GM12878 (cell line): ENCODE measurements around the gene TOMT. TPM values are rescaled to one million over a fixed set of nuclear protein-coding genes. Genes with fewer than 3 reads are reported as not detected.
A peak's percentile ranks its signal among the peaks of the same experiment; 100 is the strongest.

ENCODE experiments used
- BCL11A ChIP-seq: IDR thresholded peaks from 2 replicates; pipeline ENCODE4 v1.6.1; 2011; ENCODE audit warnings: low read depth, low read length
- CEBPB ChIP-seq, 2 experiments: fragments of 150-350 bp in 1 of 2; IDR thresholded peaks; 2 replicates each; pipeline ENCODE4 v1.6.1; 2012 to 2014; ENCODE audit warnings: low read depth in 2 of 2, low read length in 2 of 2, borderline replicate concordance in 1 of 2, inconsistent platforms in 1 of 2
- CREB1 ChIP-seq: IDR thresholded peaks from 2 replicates; pipeline ENCODE4 v1.6.1; 2012; ENCODE audit warnings: low read depth, mild to moderate bottlenecking, inconsistent platforms
- EGR1 ChIP-seq, 2 experiments: IDR thresholded peaks; 1 replicate in 1 of 2; 2 replicates in 1 of 2; pipeline ENCODE4 v1.6.1; 2011 to 2012; ENCODE audit warnings: low read depth in 2 of 2, low read length in 2 of 2, borderline replicate concordance in 1 of 2, mild to moderate bottlenecking in 1 of 2, moderate library complexity in 1 of 2
- ESRRA ChIP-seq: IDR thresholded peaks from 2 replicates; pipeline ENCODE4 v1.6.1; 2012; ENCODE audit warnings: mild to moderate bottlenecking, low read length, improper control_type of control experiment
- FOXK2 ChIP-seq: fragments of 450-650 bp; IDR thresholded peaks from 2 replicates; pipeline ENCODE4 v1.6.1; 2017; ENCODE audit warnings: mild to moderate bottlenecking, moderate library complexity
- GATAD2B ChIP-seq: fragments of 450-650 bp; conservative IDR thresholded peaks from 2 replicates; pipeline ENCODE4 v1.6.1; 2017; ENCODE audit warnings: low read depth, mild to moderate bottlenecking, moderate library complexity
- IRF4 ChIP-seq: IDR thresholded peaks from 2 replicates; pipeline ENCODE4 v1.6.1; 2011; ENCODE audit warnings: low read depth, low read length
- MEF2A ChIP-seq: IDR thresholded peaks from 2 replicates; pipeline ENCODE4 v1.6.1; 2011; ENCODE audit warnings: low read depth, mild to moderate bottlenecking, low read length, moderate library complexity; ENCODE audit not compliant: insufficient read depth
- MTA2 ChIP-seq: fragments of 450-650 bp; IDR thresholded peaks from 2 replicates; pipeline ENCODE4 v1.6.1; 2016; ENCODE audit warnings: low read depth, mild to moderate bottlenecking, moderate library complexity
- MYC ChIP-seq: IDR thresholded peaks from 2 replicates; pipeline ENCODE4 v1.6.1; 2011; ENCODE audit warnings: mild to moderate bottlenecking, low read length, moderate library complexity, inconsistent platforms; ENCODE audit not compliant: insufficient read depth, insufficient replicate concordance, insufficient read length, severe bottlenecking
- NFIC ChIP-seq: IDR thresholded peaks from 2 replicates; pipeline ENCODE4 v1.6.1; 2012; ENCODE audit warnings: low read depth, mild to moderate bottlenecking, inconsistent platforms, low read length, moderate library complexity
- RAD21 ChIP-seq: IDR thresholded peaks from 2 replicates; pipeline ENCODE4 v1.6.1; 2011; ENCODE audit warnings: mild to moderate bottlenecking, low read depth, low read length, moderate library complexity; ENCODE audit not compliant: insufficient read depth
- RAD51 ChIP-seq: fragments of 450-650 bp; IDR thresholded peaks from 2 replicates; pipeline ENCODE4 v1.6.1; 2016; ENCODE audit warnings: moderate library complexity, mild to moderate bottlenecking, inconsistent platforms
- RBBP5 ChIP-seq: fragments of 200-600 bp; sonication (generic); conservative IDR thresholded peaks from 2 replicates; pipeline ENCODE4 v1.6.1; 2016
- SPI1 ChIP-seq: IDR thresholded peaks from 2 replicates; pipeline ENCODE4 v1.6.1; 2011; ENCODE audit warnings: low read depth, mild to moderate bottlenecking, low read length, moderate library complexity, borderline replicate concordance; ENCODE audit not compliant: insufficient read depth
- STAT1 ChIP-seq: fragments of 450-650 bp; conservative IDR thresholded peaks from 2 replicates; pipeline ENCODE4 v1.6.1; 2014; ENCODE audit warnings: antibody characterized with exemption, mild to moderate bottlenecking
- TARDBP ChIP-seq: IDR thresholded peaks from 2 replicates; pipeline ENCODE4 v1.6.1; 2016; ENCODE audit warnings: borderline replicate concordance
- TCF3 ChIP-seq: IDR thresholded peaks from 2 replicates; pipeline ENCODE4 v1.6.1; 2012; ENCODE audit warnings: low read depth, mild to moderate bottlenecking, low read length, borderline replicate concordance; ENCODE audit not compliant: insufficient read depth
- ZNF207 ChIP-seq: fragments of 450-650 bp; IDR thresholded peaks from 2 replicates; pipeline ENCODE4 v1.6.1; 2014; ENCODE audit warnings: antibody characterized with exemption, mild to moderate bottlenecking, borderline replicate concordance
- polyA plus RNA-seq, 11 experiments: library from polyadenylated mRNA; depleted of rRNA in 4 of 11; unstranded in 6 of 11; stranded (reverse) in 5 of 11; fragments of >200 nt; fragmentation: Nextera tagmentation in 4 of 11; fragmentation: Illumina TruSeq in 1 of 11; extraction: Ambion mirVana in 4 of 11; extraction: Trizol in 1 of 11; gene quantifications; 1 replicate in 1 of 11; 2 replicates in 10 of 11; pipeline versions ENCODE4 v1.2.1 to v1.2.3, GENCODE V29; 2011 to 2016; ENCODE audit warnings: inconsistent platforms in 2 of 11, missing spikeins in 2 of 11, low read depth in 1 of 11
- total RNA-seq, 4 experiments: library from RNA; depleted of rRNA in 3 of 4; stranded (reverse); fragments of >200 nt in 3 of 4; fragmentation: Illumina TruSeq in 1 of 4; extraction: Trizol in 1 of 4; gene quantifications; 2 replicates each; pipeline versions ENCODE4 v1.2.1 to v1.2.3, GENCODE V29; 2013 to 2021
- TF ChIP-seq, protein P1 (sequence below): IDR thresholded peaks from 2 replicates; pipeline ENCODE4 v1.6.1; 2012; ENCODE audit warnings: low read depth, low read length, improper control_type of control experiment
- TF ChIP-seq, protein P2 (sequence below): fragments of 450-650 bp; IDR thresholded peaks from 2 replicates; pipeline ENCODE4 v1.6.1; 2017; ENCODE audit warnings: mild to moderate bottlenecking
- TF ChIP-seq, protein P3 (sequence below): fragments of 450-650 bp; IDR thresholded peaks from 2 replicates; pipeline ENCODE4 v1.6.1; 2017; ENCODE audit warnings: mild to moderate bottlenecking, low read depth, inconsistent platforms; ENCODE audit not compliant: poor library complexity, severe bottlenecking
- TF ChIP-seq, protein P4 (sequence below), 3 experiments: IDR thresholded peaks in 2 of 3; conservative IDR thresholded peaks in 1 of 3; 2 replicates each; pipeline ENCODE4 v1.5.1; 2011; ENCODE audit warnings: low read depth in 3 of 3, low read length in 3 of 3, mild to moderate bottlenecking in 3 of 3, control low read depth in 2 of 3, moderate library complexity in 2 of 3, inconsistent platforms in 1 of 3, mixed read lengths in 1 of 3; ENCODE audit not compliant: control insufficient read depth in 2 of 3, insufficient read depth in 1 of 3; ENCODE audit errors: extremely low read depth in 1 of 3

Gene TOMT
- total and polyA plus RNA-seq, 10 of the 15 experiments (the other 5 are each of a cell fraction or from before 2014, with no cell fraction given) = not detected

DNA sequence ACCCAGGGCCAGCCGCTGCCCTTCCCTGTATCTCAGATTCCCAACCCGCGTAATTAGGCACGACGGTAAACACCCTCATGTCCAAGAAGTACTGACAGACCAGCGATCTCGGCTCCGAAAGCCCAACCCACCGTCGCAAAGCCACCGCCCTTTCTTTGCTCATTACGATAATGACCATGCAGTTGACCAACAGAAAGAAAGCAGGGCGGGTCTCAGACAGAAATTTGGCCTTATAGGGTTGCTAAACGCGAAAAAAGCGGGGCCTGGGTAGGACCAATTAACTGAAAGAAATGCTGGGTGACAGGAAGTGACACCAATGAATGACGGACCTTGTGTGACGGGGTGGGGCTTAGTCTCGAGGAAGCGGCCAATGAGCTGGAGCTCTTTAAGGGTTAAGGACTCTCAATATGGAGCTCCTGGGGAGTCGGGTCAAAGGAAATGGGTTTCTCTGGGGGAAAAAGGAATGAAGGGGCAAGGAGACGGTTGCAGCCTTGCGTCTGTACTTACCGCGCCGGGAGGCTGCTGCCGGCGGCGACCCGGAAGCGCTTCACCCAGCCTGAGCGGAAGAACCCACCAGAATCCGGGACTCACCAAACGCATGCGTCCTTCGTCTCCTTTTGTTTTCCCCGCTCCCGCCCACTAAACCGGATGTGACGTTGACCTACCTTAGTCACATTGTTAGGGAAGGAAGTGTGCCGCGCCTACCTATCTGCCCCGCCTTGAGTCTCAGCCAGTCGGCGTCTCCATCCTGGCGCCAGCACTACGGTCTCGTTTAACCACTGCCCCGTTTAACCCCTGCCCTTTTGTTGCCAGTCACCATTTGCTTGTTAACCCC lies 6.6 kb downstream of the TOMT start, which contains the start of gene ANAPC15 (continued):
- 0 out of 2 replicates have a peak, but pooled peaks have one; percentile 35 for TF ChIP-seq TCF3
- TF ChIP-seq STAT1 = 0 out of 2 replicates have a peak, but pooled peaks have one; percentile 61
- TF ChIP-seq TARDBP = no peak
- TF ChIP-seq IRF4 = no peak
- no peak for TF ChIP-seq EGR1 (IDR thresholded peaks at IDR 0.05; ENCODE audit: borderline replicate concordance in 1 of 2, low read depth in 2 of 2, low read length in 2 of 2)
- 0 out of 2 replicates have a peak, but pooled peaks have one; percentile 59 for TF ChIP-seq ESRRA
- TF ChIP-seq, protein P1, sequence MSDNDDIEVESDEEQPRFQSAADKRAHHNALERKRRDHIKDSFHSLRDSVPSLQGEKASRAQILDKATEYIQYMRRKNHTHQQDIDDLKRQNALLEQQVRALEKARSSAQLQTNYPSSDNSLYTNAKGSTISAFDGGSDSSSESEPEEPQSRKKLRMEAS = peak; percentile 59
- TF ChIP-seq, protein P2, sequence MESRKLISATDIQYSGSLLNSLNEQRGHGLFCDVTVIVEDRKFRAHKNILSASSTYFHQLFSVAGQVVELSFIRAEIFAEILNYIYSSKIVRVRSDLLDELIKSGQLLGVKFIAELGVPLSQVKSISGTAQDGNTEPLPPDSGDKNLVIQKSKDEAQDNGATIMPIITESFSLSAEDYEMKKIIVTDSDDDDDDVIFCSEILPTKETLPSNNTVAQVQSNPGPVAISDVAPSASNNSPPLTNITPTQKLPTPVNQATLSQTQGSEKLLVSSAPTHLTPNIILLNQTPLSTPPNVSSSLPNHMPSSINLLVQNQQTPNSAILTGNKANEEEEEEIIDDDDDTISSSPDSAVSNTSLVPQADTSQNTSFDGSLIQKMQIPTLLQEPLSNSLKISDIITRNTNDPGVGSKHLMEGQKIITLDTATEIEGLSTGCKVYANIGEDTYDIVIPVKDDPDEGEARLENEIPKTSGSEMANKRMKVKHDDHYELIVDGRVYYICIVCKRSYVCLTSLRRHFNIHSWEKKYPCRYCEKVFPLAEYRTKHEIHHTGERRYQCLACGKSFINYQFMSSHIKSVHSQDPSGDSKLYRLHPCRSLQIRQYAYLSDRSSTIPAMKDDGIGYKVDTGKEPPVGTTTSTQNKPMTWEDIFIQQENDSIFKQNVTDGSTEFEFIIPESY = no peak
- no peak for TF ChIP-seq GATAD2B
- TF ChIP-seq RAD21 = no peak
- TF ChIP-seq, protein P3, sequence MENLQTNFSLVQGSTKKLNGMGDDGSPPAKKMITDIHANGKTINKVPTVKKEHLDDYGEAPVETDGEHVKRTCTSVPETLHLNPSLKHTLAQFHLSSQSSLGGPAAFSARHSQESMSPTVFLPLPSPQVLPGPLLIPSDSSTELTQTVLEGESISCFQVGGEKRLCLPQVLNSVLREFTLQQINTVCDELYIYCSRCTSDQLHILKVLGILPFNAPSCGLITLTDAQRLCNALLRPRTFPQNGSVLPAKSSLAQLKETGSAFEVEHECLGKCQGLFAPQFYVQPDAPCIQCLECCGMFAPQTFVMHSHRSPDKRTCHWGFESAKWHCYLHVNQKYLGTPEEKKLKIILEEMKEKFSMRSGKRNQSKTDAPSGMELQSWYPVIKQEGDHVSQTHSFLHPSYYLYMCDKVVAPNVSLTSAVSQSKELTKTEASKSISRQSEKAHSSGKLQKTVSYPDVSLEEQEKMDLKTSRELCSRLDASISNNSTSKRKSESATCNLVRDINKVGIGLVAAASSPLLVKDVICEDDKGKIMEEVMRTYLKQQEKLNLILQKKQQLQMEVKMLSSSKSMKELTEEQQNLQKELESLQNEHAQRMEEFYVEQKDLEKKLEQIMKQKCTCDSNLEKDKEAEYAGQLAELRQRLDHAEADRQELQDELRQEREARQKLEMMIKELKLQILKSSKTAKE = no peak
- TF ChIP-seq BCL11A = 0 out of 2 replicates have a peak, but pooled peaks have one; percentile 4
- peak; percentile 5 for TF ChIP-seq MYC
- TF ChIP-seq, protein P4, sequence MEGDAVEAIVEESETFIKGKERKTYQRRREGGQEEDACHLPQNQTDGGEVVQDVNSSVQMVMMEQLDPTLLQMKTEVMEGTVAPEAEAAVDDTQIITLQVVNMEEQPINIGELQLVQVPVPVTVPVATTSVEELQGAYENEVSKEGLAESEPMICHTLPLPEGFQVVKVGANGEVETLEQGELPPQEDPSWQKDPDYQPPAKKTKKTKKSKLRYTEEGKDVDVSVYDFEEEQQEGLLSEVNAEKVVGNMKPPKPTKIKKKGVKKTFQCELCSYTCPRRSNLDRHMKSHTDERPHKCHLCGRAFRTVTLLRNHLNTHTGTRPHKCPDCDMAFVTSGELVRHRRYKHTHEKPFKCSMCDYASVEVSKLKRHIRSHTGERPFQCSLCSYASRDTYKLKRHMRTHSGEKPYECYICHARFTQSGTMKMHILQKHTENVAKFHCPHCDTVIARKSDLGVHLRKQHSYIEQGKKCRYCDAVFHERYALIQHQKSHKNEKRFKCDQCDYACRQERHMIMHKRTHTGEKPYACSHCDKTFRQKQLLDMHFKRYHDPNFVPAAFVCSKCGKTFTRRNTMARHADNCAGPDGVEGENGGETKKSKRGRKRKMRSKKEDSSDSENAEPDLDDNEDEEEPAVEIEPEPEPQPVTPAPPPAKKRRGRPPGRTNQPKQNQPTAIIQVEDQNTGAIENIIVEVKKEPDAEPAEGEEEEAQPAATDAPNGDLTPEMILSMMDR (IDR thresholded peaks at IDR 0.05 in 2 of 3, conservative IDR thresholded peaks at IDR 0.05 in 1 of 3; ENCODE audit: control insufficient read depth in 2 of 3, extremely low read depth in 1 of 3, insufficient read depth in 1 of 3, low read depth in 3 of 3, low read length in 3 of 3) = no peak
- TF ChIP-seq MTA2 = peak; percentile 96
- no peak for TF ChIP-seq NFIC
- TF ChIP-seq FOXK2 = peak; percentile 46; the same call in 1 of the 2 replicates
- 0 out of 2 replicates have a peak, but pooled peaks have one; percentile 53 for TF ChIP-seq RAD51
- peak; percentile 90; the same call in 1 of the 2 replicates for TF ChIP-seq ZNF207
- no peak for TF ChIP-seq RBBP5
- no peak for TF ChIP-seq CEBPB (IDR thresholded peaks at IDR 0.05; ENCODE audit: borderline replicate concordance in 1 of 2, low read depth in 2 of 2, low read length in 2 of 2)
- peak; percentile 80 for TF ChIP-seq SPI1
- no peak for TF ChIP-seq MEF2A
- TF ChIP-seq CREB1 = peak; percentile 89
